ENCODE results near the gene STAG3. TPM values are rescaled to one million over a fixed set of nuclear protein-coding genes. Genes with fewer than 3 reads are reported as not detected.
A peak's percentile ranks its signal among the peaks of the same experiment; 100 is the strongest.

Gene STAG3
- total RNA-seq, 4 donors from 2014 or later: 0.13 to 0.92 (median 0.50) TPM; not detected in 1

GRCh38 chr7:100132126-100132525, 45.6 kb upstream of the STAG3 start:
- TF ChIP-seq CTCF (IDR thresholded peaks at IDR 0.05) (no peak), POLR2AphosphoS5 (IDR thresholded peaks at IDR 0.05) (no peak), EP300 (IDR thresholded peaks at IDR 0.05) (no peak), POLR2A (IDR thresholded peaks at IDR 0.05; ENCODE audit: low read depth) (no peak)
- H3K27ac ChIP-seq (replicated peaks in 1 of 4): no peak overlapping the region
- H3K4me1 ChIP-seq: peaks cover 12 to 31% (median 23%) of the 10 kb centered on the region in 4 donors
- 65% methylated on average over 7 of the region's 7 CpGs for WGBS
- intact Hi-C loops (cut with DNase I): loop anchor here (5.0 kb wide), 1 partner anchor 85 kb away; the partner anchor contains the start of gene PVRIG
- DNase-seq (ENCODE audit: extremely low spot score): no peak
- H3K4me3 ChIP-seq: no peak overlapping the region
- no peaks in the 10 kb centered on the region for H3K9me3 ChIP-seq
- peaks cover 0 to 2% (median 0%) of the 10 kb centered on the region in 4 donors for H3K27me3 ChIP-seq
- no peaks in the 10 kb centered on the region for H3K36me3 ChIP-seq

GRCh38 chr7:100132697-100133151, 45.0 kb upstream of the STAG3 start:
- no peak for DNase-seq (ENCODE audit: extremely low spot score)
- TF ChIP-seq POLR2A (IDR thresholded peaks at IDR 0.05; ENCODE audit: low read depth) (no peak), CTCF (IDR thresholded peaks at IDR 0.05) (peak; percentile 74 to 80 (median 75))
- Histone ChIP-seq H3K27ac (replicated peaks in 1 of 4) (no peak overlapping the region), H3K9me3 (no peaks in the 10 kb centered on the region), H3K36me3 (no peaks in the 10 kb centered on the region), H3K4me3 (no peak overlapping the region), H3K4me1 (peaks cover 12 to 26% (median 20%) of the 10 kb centered on the region in 4 donors), H3K27me3 (peaks cover 0 to 3% (median 0%) of the 10 kb centered on the region in 4 donors)
- intact Hi-C loops (cut with DNase I): loop anchor here (5.0 kb wide), 1 partner anchor 85 kb away; the partner anchor contains the start of gene PVRIG
- WGBS: 17% methylated on average over 3 of the region's 3 CpGs

GRCh38 chr7:100137851-100138760, 39.6 kb upstream of the STAG3 start:
- H3K36me3 ChIP-seq: no peaks in the 10 kb centered on the region
- H3K27ac ChIP-seq (replicated peaks in 1 of 4): no peak overlapping the region
- peaks cover 0 to 3% (median 0%) of the 10 kb centered on the region in 4 donors for H3K27me3 ChIP-seq
- no peak for DNase-seq (ENCODE audit: extremely low spot score)
- no peak overlapping the region for H3K4me3 ChIP-seq
- H3K9me3 ChIP-seq: no peaks in the 10 kb centered on the region
- intact Hi-C loops (cut with DNase I): no loop called here
- TF ChIP-seq EP300 (IDR thresholded peaks at IDR 0.05) (no peak), CTCF (IDR thresholded peaks at IDR 0.05) (no peak), POLR2AphosphoS5 (IDR thresholded peaks at IDR 0.05) (no peak), POLR2A (IDR thresholded peaks at IDR 0.05; ENCODE audit: low read depth) (no peak)
- 86% methylated on average over 13 of the region's 13 CpGs for WGBS
- H3K4me1 ChIP-seq: no peaks in the 10 kb centered on the region

- intact Hi-C loops (cut with DNase I): no loop called here
- WGBS: 81% methylated on average over 3 of the region's 3 CpGs
- TF ChIP-seq POLR2AphosphoS5 (IDR thresholded peaks at IDR 0.05): no peak
- TF ChIP-seq CTCF (IDR thresholded peaks at IDR 0.05): no peak
- TF ChIP-seq POLR2A (IDR thresholded peaks at IDR 0.05; ENCODE audit: low read depth): no peak
- no peak for TF ChIP-seq EP300 (IDR thresholded peaks at IDR 0.05)
- Histone ChIP-seq H3K9me3 (no peaks in the 10 kb centered on the region), H3K36me3 (no peaks in the 10 kb centered on the region), H3K27ac (replicated peaks in 1 of 4) (no peak overlapping the region), H3K4me3 (no peak overlapping the region), H3K4me1 (no peaks in the 10 kb centered on the region), H3K27me3 (peaks cover 0 to 3% (median 0%) of the 10 kb centered on the region in 4 donors)
- DNase-seq (ENCODE audit: extremely low spot score): no peak
Measured at GRCh38 chr7:100141555-100141949, 36.2 kb upstream of the STAG3 start.
